Measurements from ENCODE around the gene TOM1. TPM values are rescaled to one million over a fixed set of nuclear protein-coding genes. Genes with fewer than 3 reads are reported as not detected.

The TOM1 gene
- total and polyA plus RNA-seq, 2 of the 13 experiments (the other 11 are each of a cell fraction or from before 2014, with no cell fraction given) = 30.8 to 87.3 TPM

DNA sequence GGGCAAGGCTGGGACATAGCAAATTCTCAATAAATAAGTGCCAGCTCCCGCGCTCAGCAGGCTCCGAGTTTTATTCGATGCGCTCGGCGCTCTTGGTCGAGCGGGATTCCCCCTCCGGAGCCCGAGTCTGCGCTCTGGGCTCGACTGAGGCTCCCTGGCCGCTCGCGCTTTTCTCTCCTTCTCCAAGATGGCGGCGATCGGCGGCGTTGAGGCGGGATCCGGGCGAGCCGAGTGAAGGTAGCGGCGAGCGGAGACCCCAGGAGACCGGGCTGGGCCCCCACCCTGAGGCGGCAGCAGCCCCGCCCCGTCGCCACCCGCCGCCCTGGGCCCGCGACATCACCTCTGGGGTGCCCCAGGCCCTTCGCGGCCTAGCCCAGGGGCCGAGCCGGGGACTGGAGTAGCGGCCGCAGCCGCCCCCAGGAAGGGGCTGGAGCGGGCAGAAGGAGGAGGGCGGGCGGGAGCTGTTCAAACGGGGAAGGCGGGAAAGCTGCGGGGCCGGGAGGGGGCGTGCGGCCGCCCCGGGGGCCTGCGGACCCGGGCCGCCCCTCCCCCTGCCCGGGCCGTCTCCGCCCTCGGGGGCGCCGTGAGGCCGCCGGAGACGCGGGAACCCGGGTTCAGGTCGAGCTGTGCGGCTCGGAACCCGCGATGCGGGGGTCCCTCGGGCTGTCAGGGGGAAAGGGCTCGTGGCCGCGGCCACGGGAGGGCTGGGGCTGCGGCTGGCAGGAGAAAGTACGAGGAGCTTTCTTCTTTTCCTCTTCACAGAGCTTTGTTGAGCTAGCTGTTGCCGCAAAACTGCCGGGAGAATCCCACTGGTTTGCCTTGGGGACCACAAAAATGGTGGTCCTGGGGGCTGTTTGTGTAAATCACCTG lies 42.1 kb upstream of the TOM1 start, which contains the start of gene HMGXB4 (continued):
- TF ChIP-seq, protein P1, sequence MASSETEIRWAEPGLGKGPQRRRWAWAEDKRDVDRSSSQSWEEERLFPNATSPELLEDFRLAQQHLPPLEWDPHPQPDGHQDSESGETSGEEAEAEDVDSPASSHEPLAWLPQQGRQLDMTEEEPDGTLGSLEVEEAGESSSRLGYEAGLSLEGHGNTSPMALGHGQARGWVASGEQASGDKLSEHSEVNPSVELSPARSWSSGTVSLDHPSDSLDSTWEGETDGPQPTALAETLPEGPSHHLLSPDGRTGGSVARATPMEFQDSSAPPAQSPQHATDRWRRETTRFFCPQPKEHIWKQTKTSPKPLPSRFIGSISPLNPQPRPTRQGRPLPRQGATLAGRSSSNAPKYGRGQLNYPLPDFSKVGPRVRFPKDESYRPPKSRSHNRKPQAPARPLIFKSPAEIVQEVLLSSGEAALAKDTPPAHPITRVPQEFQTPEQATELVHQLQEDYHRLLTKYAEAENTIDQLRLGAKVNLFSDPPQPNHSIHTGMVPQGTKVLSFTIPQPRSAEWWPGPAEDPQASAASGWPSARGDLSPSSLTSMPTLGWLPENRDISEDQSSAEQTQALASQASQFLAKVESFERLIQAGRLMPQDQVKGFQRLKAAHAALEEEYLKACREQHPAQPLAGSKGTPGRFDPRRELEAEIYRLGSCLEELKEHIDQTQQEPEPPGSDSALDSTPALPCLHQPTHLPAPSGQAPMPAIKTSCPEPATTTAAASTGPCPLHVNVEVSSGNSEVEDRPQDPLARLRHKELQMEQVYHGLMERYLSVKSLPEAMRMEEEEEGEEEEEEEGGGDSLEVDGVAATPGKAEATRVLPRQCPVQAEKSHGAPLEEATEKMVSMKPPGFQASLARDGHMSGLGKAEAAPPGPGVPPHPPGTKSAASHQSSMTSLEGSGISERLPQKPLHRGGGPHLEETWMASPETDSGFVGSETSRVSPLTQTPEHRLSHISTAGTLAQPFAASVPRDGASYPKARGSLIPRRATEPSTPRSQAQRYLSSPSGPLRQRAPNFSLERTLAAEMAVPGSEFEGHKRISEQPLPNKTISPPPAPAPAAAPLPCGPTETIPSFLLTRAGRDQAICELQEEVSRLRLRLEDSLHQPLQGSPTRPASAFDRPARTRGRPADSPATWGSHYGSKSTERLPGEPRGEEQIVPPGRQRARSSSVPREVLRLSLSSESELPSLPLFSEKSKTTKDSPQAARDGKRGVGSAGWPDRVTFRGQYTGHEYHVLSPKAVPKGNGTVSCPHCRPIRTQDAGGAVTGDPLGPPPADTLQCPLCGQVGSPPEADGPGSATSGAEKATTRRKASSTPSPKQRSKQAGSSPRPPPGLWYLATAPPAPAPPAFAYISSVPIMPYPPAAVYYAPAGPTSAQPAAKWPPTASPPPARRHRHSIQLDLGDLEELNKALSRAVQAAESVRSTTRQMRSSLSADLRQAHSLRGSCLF (CRISPR knock-in tag; IDR thresholded peaks at IDR 0.05; ENCODE audit: borderline replicate concordance) = no peak
- TF ChIP-seq ZNF260 (CRISPR knock-in tag; IDR thresholded peaks at IDR 0.05; ENCODE audit: borderline replicate concordance, low read depth) = no peak
- no peak for TF ChIP-seq MED8 (CRISPR knock-in tag; IDR thresholded peaks at IDR 0.05; ENCODE audit: insufficient replicate concordance)
- no peak for TF ChIP-seq ZBTB38 (CRISPR knock-in tag; IDR thresholded peaks at IDR 0.05)
- TF ChIP-seq, protein P2, sequence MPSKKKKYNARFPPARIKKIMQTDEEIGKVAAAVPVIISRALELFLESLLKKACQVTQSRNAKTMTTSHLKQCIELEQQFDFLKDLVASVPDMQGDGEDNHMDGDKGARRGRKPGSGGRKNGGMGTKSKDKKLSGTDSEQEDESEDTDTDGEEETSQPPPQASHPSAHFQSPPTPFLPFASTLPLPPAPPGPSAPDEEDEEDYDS (CRISPR knock-in tag; IDR thresholded peaks at IDR 0.05) = peak; percentile 68; the same call in 1 of the 2 replicates
- TF ChIP-seq MTA3 (CRISPR knock-in tag; IDR thresholded peaks at IDR 0.05) = no peak
- peak; percentile 80; the same call in 1 of the 2 replicates for TF ChIP-seq HOXD1 (CRISPR knock-in tag; IDR thresholded peaks at IDR 0.05)
- peak; percentile 91 for TF ChIP-seq SRY (CRISPR knock-in tag; IDR thresholded peaks at IDR 0.05)
- peak; percentile 89 for TF ChIP-seq ZNF160 (CRISPR knock-in tag; IDR thresholded peaks at IDR 0.05)
- no peak for TF ChIP-seq PHF5A (CRISPR knock-in tag; IDR thresholded peaks at IDR 0.05; ENCODE audit: low read depth, unreplicated experiment)
- no peak; the same call in 1 of the 2 replicates for TF ChIP-seq ZKSCAN1 (IDR thresholded peaks at IDR 0.05; ENCODE audit: low read length)
- TF ChIP-seq, protein P3, sequence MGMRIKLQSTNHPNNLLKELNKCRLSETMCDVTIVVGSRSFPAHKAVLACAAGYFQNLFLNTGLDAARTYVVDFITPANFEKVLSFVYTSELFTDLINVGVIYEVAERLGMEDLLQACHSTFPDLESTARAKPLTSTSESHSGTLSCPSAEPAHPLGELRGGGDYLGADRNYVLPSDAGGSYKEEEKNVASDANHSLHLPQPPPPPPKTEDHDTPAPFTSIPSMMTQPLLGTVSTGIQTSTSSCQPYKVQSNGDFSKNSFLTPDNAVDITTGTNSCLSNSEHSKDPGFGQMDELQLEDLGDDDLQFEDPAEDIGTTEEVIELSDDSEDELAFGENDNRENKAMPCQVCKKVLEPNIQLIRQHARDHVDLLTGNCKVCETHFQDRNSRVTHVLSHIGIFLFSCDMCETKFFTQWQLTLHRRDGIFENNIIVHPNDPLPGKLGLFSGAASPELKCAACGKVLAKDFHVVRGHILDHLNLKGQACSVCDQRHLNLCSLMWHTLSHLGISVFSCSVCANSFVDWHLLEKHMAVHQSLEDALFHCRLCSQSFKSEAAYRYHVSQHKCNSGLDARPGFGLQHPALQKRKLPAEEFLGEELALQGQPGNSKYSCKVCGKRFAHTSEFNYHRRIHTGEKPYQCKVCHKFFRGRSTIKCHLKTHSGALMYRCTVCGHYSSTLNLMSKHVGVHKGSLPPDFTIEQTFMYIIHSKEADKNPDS (CRISPR knock-in tag; IDR thresholded peaks at IDR 0.05) = 0 out of 2 replicates have a peak, but pooled peaks have one; percentile 62
- peak; percentile 67; the same call in 1 of the 2 replicates for TF ChIP-seq ZNF709 (CRISPR knock-in tag; IDR thresholded peaks at IDR 0.05)
- no peak; the same call in 1 of the 2 replicates for TF ChIP-seq ZNF205 (CRISPR knock-in tag; IDR thresholded peaks at IDR 0.05)
- peak; percentile 39 for TF ChIP-seq MED1 (CRISPR knock-in tag; IDR thresholded peaks at IDR 0.05)
- TF ChIP-seq NR2C2 (CRISPR knock-in tag; IDR thresholded peaks at IDR 0.05; ENCODE audit: borderline replicate concordance) = peak; percentile 53; the same call in 1 of the 2 replicates
- no peak for TF ChIP-seq ADNP (CRISPR knock-in tag; IDR thresholded peaks at IDR 0.05)
- TF ChIP-seq, protein P4, sequence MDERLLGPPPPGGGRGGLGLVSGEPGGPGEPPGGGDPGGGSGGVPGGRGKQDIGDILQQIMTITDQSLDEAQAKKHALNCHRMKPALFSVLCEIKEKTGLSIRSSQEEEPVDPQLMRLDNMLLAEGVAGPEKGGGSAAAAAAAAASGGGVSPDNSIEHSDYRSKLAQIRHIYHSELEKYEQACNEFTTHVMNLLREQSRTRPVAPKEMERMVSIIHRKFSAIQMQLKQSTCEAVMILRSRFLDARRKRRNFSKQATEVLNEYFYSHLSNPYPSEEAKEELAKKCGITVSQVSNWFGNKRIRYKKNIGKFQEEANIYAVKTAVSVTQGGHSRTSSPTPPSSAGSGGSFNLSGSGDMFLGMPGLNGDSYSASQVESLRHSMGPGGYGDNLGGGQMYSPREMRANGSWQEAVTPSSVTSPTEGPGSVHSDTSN (CRISPR knock-in tag; IDR thresholded peaks at IDR 0.05) = no peak
- peak; percentile 30; the same call in 1 of the 2 replicates for TF ChIP-seq ZNF614 (CRISPR knock-in tag; IDR thresholded peaks at IDR 0.05; ENCODE audit: borderline replicate concordance)
- peak; percentile 65 for TF ChIP-seq ZNF264 (CRISPR knock-in tag; IDR thresholded peaks at IDR 0.05)
- TF ChIP-seq ZNF138 (CRISPR knock-in tag; IDR thresholded peaks at IDR 0.05; ENCODE audit: low read depth) = no peak
